ENCODE data around the gene GABPB2. TPM values are rescaled to one million over a fixed set of nuclear protein-coding genes. Genes with fewer than 3 reads are reported as not detected.

GABPB2 gene
- total RNA-seq, 1 experiment from 2014 or later, result 8.1 TPM

- no peak for ATAC-seq
- H3K4me3 ChIP-seq (ENCODE audit: low read depth in 2 of 2, low read length in 2 of 2), result peak overlapping the region; percentile 83 to 92
- ChIA-PET CTCF (no interaction called here), POLR2A (no interaction called here)
- peaks cover 16% of the 10 kb centered on the region for H3K4me1 ChIP-seq (ENCODE audit: control insufficient read depth, insufficient read depth, low read length)
- peak overlapping the region; percentile 99 for H3K27ac ChIP-seq (ENCODE audit: low read length)
- H3K27me3 ChIP-seq (ENCODE audit: control insufficient read depth, insufficient read depth, low read length), result no peaks in the 10 kb centered on the region
- DNase-seq (ENCODE audit: low read depth, low spot score), result no peak
- in situ Hi-C loops (cut with HindIII; ENCODE audit: low pct_unique_long_range_greater_than_20kb, low sequenced_read_pairs) (no loop called here), intact Hi-C loops (cut with micrococcal nuclease; ENCODE audit: unreplicated experiment) (no loop called here)
- peaks cover 9% of the 10 kb centered on the region for H3K36me3 ChIP-seq (ENCODE audit: control insufficient read depth, insufficient read depth, low read length)
- no TSS peak for BruUV-seq (replicated peaks)
- TF ChIP-seq POLR2AphosphoS5 (IDR thresholded peaks at IDR 0.05; ENCODE audit: low read depth, low read length) (no peak), TCF7L2 (IDR thresholded peaks at IDR 0.05; ENCODE audit: low read depth, low read length) (no peak), SIN3A (IDR thresholded peaks at IDR 0.05; ENCODE audit: borderline replicate concordance, insufficient read depth, low read depth, low read length) (no peak), REST (IDR thresholded peaks at IDR 0.05; ENCODE audit: insufficient read depth in 1 of 2, low read depth in 2 of 2, low read length in 1 of 2) (no peak), CTCF (IDR thresholded peaks at IDR 0.05) (no peak)
- H3K9me3 ChIP-seq (ENCODE audit: control insufficient read depth, insufficient read depth, low read depth, low read length), result no peaks in the 10 kb centered on the region
These were observed 96.6 kb downstream of the GABPB2 start for GRCh38 chr1:151167116-151167515.

- Histone ChIP-seq H3K27me3 (ENCODE audit: control insufficient read depth, insufficient read depth, low read length) (no peaks in the 10 kb centered on the region), H3K27ac (ENCODE audit: low read length) (no peak overlapping the region), H3K36me3 (ENCODE audit: control insufficient read depth, insufficient read depth, low read length) (peaks cover 10% of the 10 kb centered on the region), H3K9me3 (ENCODE audit: control insufficient read depth, insufficient read depth, low read depth, low read length) (no peaks in the 10 kb centered on the region), H3K4me1 (ENCODE audit: control insufficient read depth, insufficient read depth, low read length) (peaks cover 7% of the 10 kb centered on the region), H3K4me3 (ENCODE audit: low read depth in 2 of 2, low read length in 2 of 2) (no peak overlapping the region)
- POLR2A ChIA-PET, result no interaction called here
- in situ Hi-C loops (cut with HindIII; ENCODE audit: low pct_unique_long_range_greater_than_20kb, low sequenced_read_pairs), result no loop called here
- no peak for ATAC-seq
- no peak for DNase-seq (ENCODE audit: low read depth, low spot score)
- BruUV-seq (replicated peaks), result no TSS peak
- TF ChIP-seq REST (IDR thresholded peaks at IDR 0.05; ENCODE audit: insufficient read depth in 1 of 2, low read depth in 2 of 2, low read length in 1 of 2), result no peak
- TF ChIP-seq POLR2AphosphoS5 (IDR thresholded peaks at IDR 0.05; ENCODE audit: low read depth, low read length), result 0 out of 2 replicates have a peak, but pooled peaks have one; percentile 25
- CTCF ChIA-PET, result interaction anchor here (0.7 kb wide), 1 partner anchor 46 kb away, joined by 3 read pairs; no protein-coding TSS in a partner anchor
- intact Hi-C loops (cut with micrococcal nuclease; ENCODE audit: unreplicated experiment), result no loop called here
These were observed 100.6 kb downstream of the GABPB2 start for GRCh38 chr1:151171190-151171589.

Other genes starting within 250 kb of the GABPB2 start
- 36.2 TPM for gene ARNT, start 194.2 kb upstream of the GABPB2 start, total RNA-seq (2021; ENCODE audit: unreplicated experiment)
- not detected for gene CTXND2, start 183.6 kb upstream of the GABPB2 start, total RNA-seq (2021; ENCODE audit: unreplicated experiment)
- 43.3 TPM for gene SETDB1, start 144.4 kb upstream of the GABPB2 start, total RNA-seq (2021; ENCODE audit: unreplicated experiment)
- gene CERS2, start 95.9 kb upstream of the GABPB2 start, total RNA-seq (2021; ENCODE audit: unreplicated experiment), result 348 TPM
- 1.2 TPM for gene ANXA9, start 88.5 kb upstream of the GABPB2 start, total RNA-seq (2021; ENCODE audit: unreplicated experiment)
- gene MINDY1, start 63.9 kb upstream of the GABPB2 start, total RNA-seq (2021; ENCODE audit: unreplicated experiment), result 15.8 TPM
- 16.2 TPM for gene PRUNE1, start 62.3 kb upstream of the GABPB2 start, total RNA-seq (2021; ENCODE audit: unreplicated experiment)
- gene BNIPL, start 34.2 kb upstream of the GABPB2 start, total RNA-seq (2021; ENCODE audit: unreplicated experiment), result 0.46 TPM
- 2.7 TPM for gene C1orf56, start 23.0 kb upstream of the GABPB2 start, total RNA-seq (2021; ENCODE audit: unreplicated experiment)
- 81.2 TPM for gene CDC42SE1, start 11.1 kb upstream of the GABPB2 start, total RNA-seq (2021; ENCODE audit: unreplicated experiment)
- gene MLLT11, start 10.4 kb upstream of the GABPB2 start, total RNA-seq (2021; ENCODE audit: unreplicated experiment), result 5.0 TPM
- gene SEMA6C, start 75.9 kb downstream of the GABPB2 start, total RNA-seq (2021; ENCODE audit: unreplicated experiment), result 5.7 TPM
- not detected for gene TNFAIP8L2, start 85.9 kb downstream of the GABPB2 start, total RNA-seq (2021; ENCODE audit: unreplicated experiment)
- gene LYSMD1, start 95.1 kb downstream of the GABPB2 start, total RNA-seq (2021; ENCODE audit: unreplicated experiment), result 5.1 TPM
- 36.5 TPM for gene SCNM1, start 95.4 kb downstream of the GABPB2 start, total RNA-seq (2021; ENCODE audit: unreplicated experiment)
- gene TMOD4, start 105.2 kb downstream of the GABPB2 start, total RNA-seq (2021; ENCODE audit: unreplicated experiment), result 0.80 TPM
- gene VPS72, start 119.4 kb downstream of the GABPB2 start, total RNA-seq (2021; ENCODE audit: unreplicated experiment), result 71.5 TPM
- 78.9 TPM for gene PIP5K1A, start 127.8 kb downstream of the GABPB2 start, total RNA-seq (2021; ENCODE audit: unreplicated experiment)
- gene PSMD4, start 184.0 kb downstream of the GABPB2 start, total RNA-seq (2021; ENCODE audit: unreplicated experiment), result 256 TPM
- 33.3 TPM for gene ZNF687, start 211.5 kb downstream of the GABPB2 start, total RNA-seq (2021; ENCODE audit: unreplicated experiment)

All from Panc1 (cell line).